Measurements from ENCODE around the gene CCIN.

CCIN gene

DNA sequence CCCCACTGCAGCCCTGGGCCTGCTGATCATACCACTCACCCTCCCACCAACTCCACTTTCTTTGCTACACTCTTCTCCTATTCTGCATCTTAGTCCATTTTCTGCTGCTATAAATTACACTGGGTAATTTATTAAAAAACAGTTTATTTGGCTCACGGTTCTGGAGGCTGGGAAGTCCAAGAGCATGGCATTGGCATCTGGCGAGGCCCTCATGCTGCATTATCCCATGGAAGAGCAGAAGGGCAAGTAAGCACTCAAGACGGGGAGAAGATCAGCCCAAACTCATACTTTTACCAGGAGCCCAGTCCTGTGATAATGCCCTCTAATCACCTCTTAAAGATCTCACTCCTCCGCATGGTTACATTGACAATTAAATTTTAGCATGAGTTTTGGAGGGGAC is 23.2 kb upstream of the CCIN start:
- Mint-ChIP-seq H3K27ac (peak overlapping the region; percentile 98), H3K36me3 (peaks cover 14% of the 10 kb centered on the region), H3K9me3 (peaks cover 6% of the 10 kb centered on the region), H3K4me3 (peak overlapping the region; percentile 99), H3K4me1 (peaks cover 53% of the 10 kb centered on the region), H3K27me3 (no peaks in the 10 kb centered on the region)
- no peak for DNase-seq (ENCODE audit: low spot score in 2 of 2)
- ATAC-seq (ENCODE audit: low read depth), result no peak

DNA sequence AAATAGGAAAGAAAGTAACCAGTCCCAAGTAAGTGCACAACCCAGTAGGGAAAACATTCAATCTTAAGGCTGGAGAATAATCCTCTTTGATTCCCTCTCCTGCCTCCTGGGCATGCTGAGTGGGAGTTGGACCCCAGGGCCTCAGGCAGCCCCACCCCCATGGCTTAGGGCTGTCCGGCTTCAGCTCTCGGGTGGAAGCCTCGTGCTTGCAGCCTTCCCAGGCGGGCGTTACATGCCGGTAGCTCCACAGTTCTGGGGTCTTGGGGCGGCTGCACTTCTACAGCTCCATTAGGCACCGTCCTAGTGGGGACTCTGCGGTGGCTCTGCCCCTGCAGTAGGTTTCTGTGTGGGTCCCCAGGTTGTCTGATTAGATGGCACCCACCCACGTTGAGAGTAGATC is 22.5 kb upstream of the CCIN start:
- ATAC-seq (ENCODE audit: low read depth), result no peak
- no peak for DNase-seq (ENCODE audit: low spot score in 2 of 2)
- no peak overlapping the region for H3K4me3 Mint-ChIP-seq
- peaks cover 6% of the 10 kb centered on the region for H3K9me3 Mint-ChIP-seq
- H3K4me1 Mint-ChIP-seq, result peaks cover 58% of the 10 kb centered on the region
- H3K36me3 Mint-ChIP-seq, result peaks cover 14% of the 10 kb centered on the region
- H3K27me3 Mint-ChIP-seq, result no peaks in the 10 kb centered on the region
- no peak overlapping the region for H3K27ac Mint-ChIP-seq

DNA sequence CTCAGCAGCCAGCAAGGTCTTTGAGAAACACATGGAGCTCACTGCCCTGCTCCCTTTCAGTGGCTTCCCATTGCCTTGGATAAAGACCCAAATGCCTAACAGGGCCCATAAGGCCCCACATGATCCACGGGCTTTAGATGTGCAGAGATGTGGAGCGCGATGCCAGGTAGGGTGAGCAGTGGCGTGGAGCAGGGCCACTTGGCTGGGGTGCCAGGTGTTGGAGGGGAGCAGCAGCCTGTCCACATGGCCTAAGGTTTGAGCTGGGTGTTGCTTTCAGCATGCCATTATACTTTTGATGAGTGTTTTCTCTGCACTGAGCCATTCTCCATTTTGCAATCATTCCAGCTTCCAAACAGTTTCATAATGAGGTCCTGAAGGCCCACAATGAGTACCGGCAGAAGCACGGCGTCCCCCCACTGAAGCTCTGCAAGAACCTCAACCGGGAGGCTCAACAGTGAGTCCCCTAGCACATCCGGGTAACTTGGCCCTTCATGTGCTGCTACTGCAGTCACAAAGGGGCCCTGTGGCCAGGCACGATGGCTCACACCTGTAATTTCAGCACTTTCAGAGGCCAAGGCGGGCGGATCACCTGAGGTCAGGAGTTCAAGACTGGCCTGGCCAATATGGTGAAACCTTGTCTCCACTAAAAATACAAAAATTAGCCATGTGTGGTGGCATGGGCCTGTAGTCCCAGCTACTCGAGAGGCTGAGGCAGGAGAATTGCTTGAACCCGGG is 21.6 kb upstream of the CCIN start:
- peaks cover 58% of the 10 kb centered on the region for H3K4me1 Mint-ChIP-seq
- peak overlapping the region; percentile 16 for H3K27ac Mint-ChIP-seq
- peaks cover 16% of the 10 kb centered on the region for H3K36me3 Mint-ChIP-seq
- DNase-seq (ENCODE audit: low spot score in 2 of 2), result no peak
- peak overlapping the region; percentile 50 for H3K4me3 Mint-ChIP-seq
- no peaks in the 10 kb centered on the region for H3K27me3 Mint-ChIP-seq
- peaks cover 6% of the 10 kb centered on the region for H3K9me3 Mint-ChIP-seq
- ATAC-seq (ENCODE audit: low read depth), result no peak

DNA sequence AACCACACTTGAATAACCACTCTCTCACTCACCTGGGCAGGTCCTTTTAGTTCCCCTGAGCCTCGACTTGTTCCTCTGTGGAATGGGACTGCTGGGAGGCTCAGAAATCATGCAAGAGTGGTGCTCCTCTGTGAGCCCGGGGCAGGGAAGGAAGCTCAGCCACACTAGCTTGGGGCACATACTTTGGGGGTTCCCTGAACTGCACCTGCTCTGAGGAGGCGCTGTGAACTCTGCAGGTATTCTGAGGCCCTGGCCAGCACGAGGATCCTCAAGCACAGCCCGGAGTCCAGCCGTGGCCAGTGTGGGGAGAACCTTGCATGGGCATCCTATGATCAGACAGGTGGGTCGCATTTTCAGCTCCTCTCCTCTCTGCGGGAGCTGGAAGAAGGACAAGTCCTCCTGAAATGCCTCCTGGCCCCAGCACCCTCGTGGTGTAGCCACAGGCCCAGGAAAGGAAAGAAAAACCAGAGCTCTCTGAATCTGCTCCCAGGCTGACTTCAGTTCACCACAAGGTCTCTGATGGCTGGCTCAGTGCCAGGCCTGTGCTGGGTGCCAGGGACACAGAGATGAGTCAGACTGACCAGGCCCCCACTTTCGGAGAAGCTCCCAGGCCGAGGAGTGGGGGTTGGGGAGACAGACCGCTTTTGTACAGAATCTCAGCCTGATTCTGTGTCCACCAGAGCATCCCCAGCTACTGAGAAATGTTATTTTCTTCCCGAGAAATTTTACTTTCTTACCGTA is 20.7 kb upstream of the CCIN start:
- peaks cover 57% of the 10 kb centered on the region for H3K4me1 Mint-ChIP-seq
- H3K36me3 Mint-ChIP-seq, result peaks cover 16% of the 10 kb centered on the region
- DNase-seq (ENCODE audit: low spot score in 2 of 2) (no peak), ATAC-seq (ENCODE audit: low read depth) (no peak)
- H3K9me3 Mint-ChIP-seq, result peaks cover 6% of the 10 kb centered on the region
- no peaks in the 10 kb centered on the region for H3K27me3 Mint-ChIP-seq
- H3K27ac Mint-ChIP-seq, result peak overlapping the region; percentile 16
- H3K4me3 Mint-ChIP-seq, result no peak overlapping the region

DNA sequence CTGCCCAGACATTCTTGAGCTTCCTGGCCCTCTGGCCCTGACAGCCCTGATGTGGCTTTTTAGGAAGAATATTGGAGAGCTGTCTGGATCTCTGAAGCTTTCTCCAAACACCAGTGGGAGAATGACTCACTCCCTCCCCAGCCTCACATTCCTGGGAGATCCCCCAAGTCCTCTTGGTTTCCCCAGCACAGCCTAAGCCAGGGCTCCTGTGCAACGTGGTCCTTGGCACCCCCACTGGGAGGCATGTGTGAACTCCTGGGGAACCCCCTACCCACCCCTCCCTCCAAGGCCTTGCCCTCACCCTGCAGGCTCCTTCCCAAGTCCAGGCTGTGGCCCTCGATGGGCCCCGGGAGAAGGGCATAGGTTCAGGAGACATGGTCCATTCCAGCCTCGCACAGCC is 20.0 kb upstream of the CCIN start:
- Mint-ChIP-seq H3K4me3 (no peak overlapping the region), H3K27me3 (no peaks in the 10 kb centered on the region), H3K4me1 (peaks cover 58% of the 10 kb centered on the region), H3K36me3 (peaks cover 16% of the 10 kb centered on the region), H3K27ac (peak overlapping the region; percentile 99), H3K9me3 (peaks cover 6% of the 10 kb centered on the region)
- ATAC-seq (ENCODE audit: low read depth) (no peak), DNase-seq (ENCODE audit: low spot score in 2 of 2) (no peak)

DNA sequence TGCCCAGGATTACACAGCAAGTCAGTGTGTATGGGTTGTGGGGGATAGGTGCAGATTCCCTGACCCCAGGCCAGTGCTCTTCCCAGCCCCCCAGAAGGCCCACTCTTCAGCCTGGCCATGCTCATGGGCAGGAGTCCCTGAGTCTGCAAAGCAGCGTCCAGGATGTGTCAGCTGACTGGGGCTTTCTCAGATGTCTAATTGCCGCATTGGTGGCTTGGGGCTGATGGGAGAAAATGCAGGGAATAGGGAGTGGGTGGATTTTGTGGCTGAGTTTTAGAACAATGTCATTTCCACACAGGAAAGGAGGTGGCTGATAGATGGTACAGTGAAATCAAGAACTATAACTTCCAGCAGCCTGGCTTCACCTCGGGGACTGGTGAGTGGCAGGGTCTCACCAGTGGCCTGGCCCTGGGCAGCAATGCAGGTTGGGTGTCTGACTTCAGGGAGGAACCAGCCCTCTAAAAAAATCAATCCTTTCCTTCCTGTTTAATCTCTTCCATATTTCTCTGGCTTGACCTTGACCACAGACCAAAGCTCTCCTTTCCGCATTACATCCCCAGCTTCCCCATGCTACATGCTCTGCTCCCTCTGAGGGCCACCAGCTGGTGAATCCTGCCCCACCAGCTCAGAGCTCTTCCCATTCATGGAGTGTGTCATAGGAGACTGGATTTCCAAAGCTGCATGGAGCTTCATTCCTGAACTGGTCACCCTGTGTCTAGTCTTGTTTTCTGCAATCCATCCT is 18.4 kb upstream of the CCIN start:
- peaks cover 48% of the 10 kb centered on the region for H3K4me1 Mint-ChIP-seq
- H3K27me3 Mint-ChIP-seq, result no peaks in the 10 kb centered on the region
- peak overlapping the region; percentile 99 for H3K27ac Mint-ChIP-seq
- peak overlapping the region; percentile 86 for H3K4me3 Mint-ChIP-seq
- ATAC-seq (ENCODE audit: low read depth), result no peak
- peaks cover 3% of the 10 kb centered on the region for H3K9me3 Mint-ChIP-seq
- DNase-seq (ENCODE audit: low spot score in 2 of 2), result no peak
- peaks cover 9% of the 10 kb centered on the region for H3K36me3 Mint-ChIP-seq

DNA sequence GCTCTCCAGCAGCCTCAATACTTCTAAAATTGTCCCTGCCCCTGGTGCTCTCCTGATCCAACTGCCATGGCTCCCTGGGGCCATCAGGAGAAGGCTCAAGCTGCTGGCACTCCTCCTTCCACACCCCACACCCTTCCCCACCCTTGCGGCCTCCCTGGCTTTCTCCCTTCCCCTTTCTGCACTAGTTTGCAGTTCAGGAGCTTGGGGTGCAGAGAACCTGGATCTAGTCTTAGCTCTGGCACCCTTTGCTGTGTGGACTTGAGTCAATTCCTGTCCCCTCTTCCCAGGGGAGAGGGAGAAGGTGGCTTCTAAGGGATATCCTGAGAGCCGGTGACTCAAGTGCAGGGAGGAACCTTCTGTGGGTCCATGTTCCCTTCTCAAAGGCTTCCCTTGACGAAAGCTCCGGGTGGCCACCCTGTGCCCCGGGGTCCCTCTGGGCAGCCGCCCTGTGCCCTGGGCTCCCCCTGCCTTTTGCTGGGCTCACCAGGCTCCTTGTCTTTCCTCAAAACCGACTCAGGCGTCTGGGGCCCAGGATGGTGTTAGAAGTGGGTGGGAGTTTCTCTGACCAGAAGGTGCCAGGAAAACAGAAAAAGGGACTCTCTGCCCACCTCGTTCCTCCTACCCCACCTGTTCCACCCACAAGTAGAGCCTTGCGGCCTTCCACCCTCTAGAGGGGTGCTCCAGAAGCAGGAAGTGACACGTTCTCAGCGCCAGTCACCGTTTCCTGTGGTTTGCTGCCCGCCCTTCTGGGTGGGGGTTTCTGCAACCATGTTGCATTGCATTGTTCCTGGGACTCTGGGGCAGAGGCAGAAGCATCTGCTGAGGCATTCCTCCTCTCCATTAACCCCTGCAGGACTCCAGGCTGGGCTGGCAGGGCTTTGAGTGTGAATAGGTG is 17.6 kb upstream of the CCIN start:
- Mint-ChIP-seq H3K4me1 (peaks cover 42% of the 10 kb centered on the region), H3K27me3 (no peaks in the 10 kb centered on the region), H3K36me3 (peaks cover 8% of the 10 kb centered on the region), H3K9me3 (no peaks in the 10 kb centered on the region), H3K27ac (peak overlapping the region; percentile 99), H3K4me3 (peak overlapping the region; percentile 86)
- DNase-seq (ENCODE audit: low spot score in 2 of 2), result peak; percentile 69 to 80
- peak; percentile 96 for ATAC-seq (ENCODE audit: low read depth)

DNA sequence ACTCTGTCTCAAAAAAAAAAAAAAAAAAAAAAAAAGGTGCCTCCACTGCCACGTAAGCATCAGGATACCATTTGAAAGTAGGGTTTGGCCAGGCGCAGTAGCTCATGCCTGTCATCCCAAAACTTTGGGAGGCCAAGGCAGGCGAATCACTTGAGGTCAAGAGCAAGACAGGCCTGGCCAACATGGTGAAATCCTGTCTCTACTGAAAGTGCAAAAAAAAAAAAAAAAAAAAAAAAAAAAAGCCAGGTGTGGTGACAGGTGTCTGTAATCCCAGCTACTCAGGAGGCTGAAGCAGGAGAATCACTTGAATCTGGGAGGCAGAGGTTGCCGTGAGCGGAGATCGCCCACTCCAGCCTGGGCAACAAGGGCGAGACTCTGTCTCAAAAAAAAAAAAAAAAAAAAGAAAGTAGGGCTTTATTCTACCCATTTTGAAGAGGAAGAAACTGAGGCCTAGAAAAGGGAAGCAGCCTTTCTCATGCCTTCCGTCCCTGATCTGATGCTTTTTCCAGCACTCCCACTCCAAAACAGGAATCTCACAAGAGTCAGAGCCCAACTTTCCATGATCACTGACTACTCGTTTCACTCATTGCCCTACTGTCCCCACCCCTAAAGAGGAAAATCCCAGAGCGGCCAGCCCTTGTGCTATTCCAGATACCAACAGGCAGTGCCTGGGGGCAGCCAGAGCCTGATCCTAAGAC is 16.3 kb upstream of the CCIN start:
- peaks cover 8% of the 10 kb centered on the region for H3K36me3 Mint-ChIP-seq
- no peak for ATAC-seq (ENCODE audit: low read depth)
- H3K4me3 Mint-ChIP-seq, result peak overlapping the region; percentile 71
- H3K27me3 Mint-ChIP-seq, result no peaks in the 10 kb centered on the region
- H3K27ac Mint-ChIP-seq, result peak overlapping the region; percentile 89
- H3K9me3 Mint-ChIP-seq, result no peaks in the 10 kb centered on the region
- DNase-seq (ENCODE audit: low spot score in 2 of 2), result no peak
- H3K4me1 Mint-ChIP-seq, result peaks cover 34% of the 10 kb centered on the region

DNA sequence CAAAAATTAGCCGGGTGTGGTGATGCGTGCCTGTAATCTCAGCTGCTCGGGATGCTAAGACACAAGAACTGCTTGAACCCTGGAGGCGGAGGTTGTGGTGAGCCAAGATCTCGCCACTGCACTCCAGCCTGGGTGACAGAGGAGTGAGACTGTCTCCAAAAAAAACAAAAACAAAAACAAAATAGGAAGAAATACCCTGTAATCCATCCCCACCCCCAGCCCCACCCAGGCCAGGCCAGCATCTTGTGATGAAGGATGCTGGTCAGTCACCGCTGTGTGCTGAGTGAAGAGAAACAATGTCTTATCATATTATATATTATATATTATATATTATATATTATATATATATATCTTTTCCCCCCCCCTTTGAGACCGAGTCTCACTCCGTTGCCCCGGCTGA is 15.4 kb upstream of the CCIN start:
- Mint-ChIP-seq H3K4me3 (peak overlapping the region; percentile 71), H3K27ac (peak overlapping the region; percentile 89), H3K4me1 (peaks cover 34% of the 10 kb centered on the region), H3K36me3 (peaks cover 8% of the 10 kb centered on the region), H3K9me3 (no peaks in the 10 kb centered on the region), H3K27me3 (no peaks in the 10 kb centered on the region)
- DNase-seq (ENCODE audit: low spot score in 2 of 2) (no peak), ATAC-seq (ENCODE audit: low read depth) (no peak)

DNA sequence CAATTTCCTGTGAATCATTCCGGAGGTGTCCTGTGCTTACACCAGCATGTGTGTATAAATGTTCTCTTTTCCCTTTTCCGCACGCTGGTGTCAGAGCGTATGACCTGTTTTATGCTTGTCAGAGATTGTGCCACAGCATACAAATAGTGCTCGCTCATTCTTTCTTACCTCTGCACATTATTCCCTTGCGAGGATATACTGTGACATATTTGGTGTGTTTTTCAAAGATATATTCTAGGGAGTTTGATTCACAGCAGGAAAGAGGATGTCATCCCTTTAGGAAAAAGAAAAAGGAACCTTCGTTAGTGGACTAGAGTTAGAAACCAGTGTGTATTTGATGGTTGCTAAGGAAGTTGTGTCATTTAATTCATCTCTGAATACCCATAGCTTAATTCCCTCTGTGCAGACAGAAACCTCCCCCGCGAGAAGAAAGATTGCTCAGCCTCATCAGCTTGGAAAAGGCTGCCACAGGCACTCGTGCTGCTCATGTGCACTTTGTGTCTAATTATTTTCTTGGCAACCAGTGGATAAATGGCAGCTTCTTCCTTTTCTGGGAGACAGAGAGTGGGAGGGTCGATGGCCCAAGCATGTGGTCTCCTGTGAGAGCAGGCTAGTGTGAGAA is 14.7 kb upstream of the CCIN start:
- ATAC-seq (ENCODE audit: low read depth) (peak; percentile 8), DNase-seq (ENCODE audit: low spot score in 2 of 2) (no peak)
- H3K4me1 Mint-ChIP-seq, result peaks cover 34% of the 10 kb centered on the region
- H3K27ac Mint-ChIP-seq, result peak overlapping the region; percentile 89
- peak overlapping the region; percentile 30 for H3K4me3 Mint-ChIP-seq
- H3K27me3 Mint-ChIP-seq, result no peaks in the 10 kb centered on the region
- no peaks in the 10 kb centered on the region for H3K9me3 Mint-ChIP-seq
- H3K36me3 Mint-ChIP-seq, result peaks cover 11% of the 10 kb centered on the region

DNA sequence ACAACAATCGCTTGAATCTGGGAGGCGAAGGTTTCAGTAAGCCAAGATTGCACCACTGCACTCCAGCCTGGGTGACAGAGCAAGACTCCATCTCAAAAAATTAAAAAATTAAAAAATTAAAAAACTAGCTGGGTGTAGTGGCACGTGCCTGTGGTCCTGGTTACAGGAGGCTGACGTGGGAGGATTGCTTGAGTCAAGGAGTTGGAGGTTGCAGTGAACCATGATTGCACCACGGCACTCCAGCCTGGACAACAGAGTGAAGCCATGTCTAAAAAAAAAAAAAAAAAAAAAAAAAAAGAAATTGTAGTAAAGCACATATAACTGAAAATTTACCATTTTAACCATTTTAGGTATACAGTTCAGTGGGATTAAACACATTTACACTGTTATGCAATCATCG is 13.1 kb upstream of the CCIN start:
- Mint-ChIP-seq H3K4me1 (peaks cover 23% of the 10 kb centered on the region), H3K4me3 (no peak overlapping the region), H3K27me3 (no peaks in the 10 kb centered on the region), H3K9me3 (no peaks in the 10 kb centered on the region), H3K36me3 (peaks cover 15% of the 10 kb centered on the region), H3K27ac (no peak overlapping the region)
- DNase-seq (ENCODE audit: low spot score in 2 of 2) (no peak), ATAC-seq (ENCODE audit: low read depth) (no peak)

DNA sequence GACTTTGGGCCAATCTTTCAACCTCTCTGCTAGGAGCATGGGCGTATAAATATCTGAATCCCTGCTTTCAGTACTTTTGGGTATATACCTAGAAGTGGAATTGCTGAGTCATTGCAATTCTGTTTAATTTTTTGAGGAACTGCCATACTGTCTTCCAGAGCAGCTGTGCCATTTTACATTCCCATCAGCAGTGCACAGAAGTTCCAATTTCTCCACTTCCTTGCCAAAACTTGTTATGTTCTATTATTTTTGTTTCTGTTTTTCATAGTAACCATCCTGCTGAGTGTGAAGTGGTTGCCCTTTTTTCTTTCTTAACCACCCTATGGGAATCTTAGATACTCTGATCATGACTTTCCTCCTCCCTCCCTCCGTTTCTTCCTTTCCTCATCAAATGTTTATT is 11.1 kb upstream of the CCIN start:
- Mint-ChIP-seq H3K4me1 (peaks cover 12% of the 10 kb centered on the region), H3K27ac (no peak overlapping the region), H3K27me3 (no peaks in the 10 kb centered on the region), H3K4me3 (no peak overlapping the region), H3K36me3 (peaks cover 13% of the 10 kb centered on the region), H3K9me3 (no peaks in the 10 kb centered on the region)
- DNase-seq (ENCODE audit: low spot score in 2 of 2) (no peak), ATAC-seq (ENCODE audit: low read depth) (no peak)

DNA sequence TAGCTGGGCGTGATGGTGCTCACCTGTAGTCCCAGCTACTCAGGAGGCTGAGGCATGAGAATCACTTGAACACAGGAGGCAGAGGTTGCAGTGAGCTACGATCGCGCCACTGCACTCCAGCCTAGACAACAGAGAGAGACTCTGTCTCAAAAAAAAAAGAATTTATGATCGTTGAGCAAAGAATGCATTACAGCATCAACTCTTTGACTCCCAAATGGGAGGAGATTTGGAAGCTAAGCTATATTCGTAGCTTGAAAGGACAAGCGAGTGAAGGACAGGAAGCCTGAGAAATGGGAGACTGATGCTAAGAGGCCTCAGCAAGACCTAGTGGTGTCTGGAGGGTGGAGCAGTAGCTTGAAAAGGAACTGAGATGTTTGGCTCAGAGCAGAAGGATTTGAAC is 10.3 kb upstream of the CCIN start:
- ATAC-seq (ENCODE audit: low read depth) (no peak), DNase-seq (ENCODE audit: low spot score in 2 of 2) (no peak)
- no peaks in the 10 kb centered on the region for H3K27me3 Mint-ChIP-seq
- H3K36me3 Mint-ChIP-seq, result peaks cover 13% of the 10 kb centered on the region
- H3K27ac Mint-ChIP-seq, result no peak overlapping the region
- no peak overlapping the region for H3K4me3 Mint-ChIP-seq
- no peaks in the 10 kb centered on the region for H3K9me3 Mint-ChIP-seq
- H3K4me1 Mint-ChIP-seq, result peaks cover 6% of the 10 kb centered on the region

Measured in memory B cell (primary cell).